Esophagus muscularis mucosa (tissue), 4 donors: Measurements from ENCODE around the gene JSRP1.

Experiments
- CTCF ChIP-seq, 3 experiments: fragments of 200-600 bp in 2 of 3; fragments of 450-650 bp in 1 of 3; sonication (generic) in 2 of 3; IDR thresholded peaks; one replicate each; pipeline ENCODE4 v1.5.1; 2017 to 2019; ENCODE audit warnings: antibody characterized with exemption in 3 of 3, mild to moderate bottlenecking in 2 of 3, moderate library complexity in 1 of 3
- EP300 ChIP-seq: sonication (generic); formaldehyde crosslinking; IDR thresholded peaks from one replicate; pipeline ENCODE4 v1.6.1; 2017; ENCODE audit warnings: antibody characterized with exemption
- POLR2A ChIP-seq: fragments of 450-650 bp; IDR thresholded peaks from one replicate; pipeline ENCODE4 v1.6.1; 2017; ENCODE audit warnings: antibody characterized with exemption, moderate library complexity, mild to moderate bottlenecking, low read depth
- POLR2AphosphoS5 ChIP-seq, 2 donors: sonication (generic); formaldehyde crosslinking; IDR thresholded peaks; one replicate each; pipeline ENCODE4 v1.6.1; 2017; ENCODE audit warnings: antibody characterized with exemption in 2 of 2

DNA sequence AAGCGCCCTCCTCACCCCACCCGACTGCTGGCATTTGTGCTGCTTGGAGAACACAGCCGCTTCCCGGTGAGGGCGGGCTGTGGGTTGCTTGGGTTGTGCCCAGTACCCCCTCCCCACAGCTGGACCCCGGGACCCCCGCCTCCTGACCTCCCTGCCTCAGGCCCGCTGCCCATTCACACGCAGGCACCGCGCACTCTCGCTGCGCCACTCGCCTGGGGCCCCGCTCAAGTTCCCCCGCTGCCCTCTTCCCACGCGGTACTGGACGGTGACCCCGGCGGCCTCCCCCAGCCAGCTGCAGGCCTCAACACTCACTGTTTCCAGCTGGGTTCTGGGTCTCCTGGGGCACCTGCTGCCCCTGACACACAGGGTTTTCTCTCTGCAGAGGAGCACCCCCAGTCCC, 36.5 kb downstream of the JSRP1 start:
- TF ChIP-seq POLR2A (no peak), EP300 (no peak), CTCF (IDR thresholded peaks at IDR 0.05) (no peak), POLR2AphosphoS5 (IDR thresholded peaks at IDR 0.05) (no peak)
